GM18873 (cell line): ENCODE measurements around the gene COQ10A.
"Not testable (repeated sequence)": the region's sequence is repeated elsewhere in the genome, so short reads cannot be mapped to it uniquely, and the experiment has no call there.

Source experiments
- ATAC-seq: cut with Tn5 transposase; IDR thresholded peaks from one replicate; pipeline ENCODE4 v1.9.1; 2021; ENCODE audit warnings: mild to moderate bottlenecking, moderate library complexity, moderate number of reproducible peaks; ENCODE audit not compliant: unreplicated experiment, low FRiP score

COQ10A gene

GRCh38 chr12:56242986-56243385 lies 23.8 kb upstream of the COQ10A start:
- ATAC-seq = no peak

- ATAC-seq = no peak
These were observed 23.0 kb upstream of the COQ10A start for GRCh38 chr12:56243731-56244181.

GRCh38 chr12:56244494-56244893 lies 22.2 kb upstream of the COQ10A start:
- ATAC-seq = no peak

GRCh38 chr12:56247923-56248322 lies 18.8 kb upstream of the COQ10A start:
- ATAC-seq = no peak

- no peak for ATAC-seq
These were observed 18.0 kb upstream of the COQ10A start for GRCh38 chr12:56248711-56249110.

- ATAC-seq = no peak
These were observed 14.1 kb upstream of the COQ10A start for GRCh38 chr12:56252649-56253048.

GRCh38 chr12:56253091-56253490 lies 13.7 kb upstream of the COQ10A start:
- ATAC-seq = no peak

GRCh38 chr12:56255671-56256070 lies 11.1 kb upstream of the COQ10A start:
- no peak for ATAC-seq

GRCh38 chr12:56256326-56256960 lies 10.3 kb upstream of the COQ10A start:
- no peak for ATAC-seq

- no peak for ATAC-seq
These were observed 9.7 kb upstream of the COQ10A start for GRCh38 chr12:56257071-56257470.

GRCh38 chr12:56257491-56258067 lies 9.2 kb upstream of the COQ10A start:
- no peak for ATAC-seq

- ATAC-seq = peak; percentile 58
These were observed 8.5 kb upstream of the COQ10A start, which contains the start of gene ANKRD52 for GRCh38 chr12:56258068-56258819. Gene ANKRD52, minus strand, starts transcription at chr12:56258384. Its CDS starts 115 bp downstream, at chr12:56258269.

GRCh38 chr12:56258820-56259183 lies 7.9 kb upstream of the COQ10A start:
- no peak for ATAC-seq

GRCh38 chr12:56260380-56260779 lies 6.4 kb upstream of the COQ10A start:
- no peak for ATAC-seq

GRCh38 chr12:56260921-56261320 lies 5.8 kb upstream of the COQ10A start:
- no peak for ATAC-seq

GRCh38 chr12:56261503-56262232 lies 5.1 kb upstream of the COQ10A start:
- no peak for ATAC-seq

GRCh38 chr12:56262955-56263354 lies 3.8 kb upstream of the COQ10A start:
- not testable (repeated sequence) for ATAC-seq

- ATAC-seq = not testable (repeated sequence)
These were observed 562 bp upstream of the COQ10A start for GRCh38 chr12:56266068-56266692.

GRCh38 chr12:56267443-56268071 lies 815 bp downstream of the COQ10A start:
- ATAC-seq = peak; percentile 4

GRCh38 chr12:56271031-56271430 lies 4.3 kb downstream of the COQ10A start:
- ATAC-seq = no peak
